ENCODE measurements around the gene TDRD5.
"Not testable (repeated sequence)": the region's sequence is repeated elsewhere in the genome, so short reads cannot be mapped to it uniquely, and the experiment has no call there.

TDRD5 gene

DNA sequence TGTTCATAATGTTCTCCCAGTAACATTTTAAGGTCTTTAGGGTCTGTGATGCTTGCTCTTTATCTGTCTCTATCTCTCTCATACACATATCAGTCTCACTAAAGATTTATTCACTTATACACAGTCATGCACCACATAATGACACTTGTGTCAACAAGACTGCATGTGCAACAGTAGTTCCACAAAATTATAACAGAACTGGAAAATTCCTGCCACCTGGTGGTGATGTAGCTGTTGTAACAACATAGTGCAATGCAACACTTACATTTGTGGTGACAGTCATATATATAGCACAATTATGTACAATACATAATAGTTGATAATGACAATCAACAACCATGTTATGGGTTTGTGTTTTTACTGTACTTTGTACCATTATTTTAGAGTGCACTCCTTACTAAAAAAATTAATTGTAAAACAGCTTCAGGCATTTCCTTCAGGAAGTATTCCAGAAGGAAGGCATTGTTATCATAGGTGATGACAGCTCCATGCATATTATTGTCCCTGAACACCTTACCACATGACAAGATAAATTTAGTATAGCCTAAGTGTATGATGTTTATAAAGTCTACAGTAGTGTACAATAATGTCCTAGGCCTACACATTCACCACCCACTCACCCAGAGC is 8.1 kb downstream of the TDRD5 start:
- FAIRE-seq (peak; percentile 74), DNase-seq (ENCODE audit: low spot score) (no peak)

DNA sequence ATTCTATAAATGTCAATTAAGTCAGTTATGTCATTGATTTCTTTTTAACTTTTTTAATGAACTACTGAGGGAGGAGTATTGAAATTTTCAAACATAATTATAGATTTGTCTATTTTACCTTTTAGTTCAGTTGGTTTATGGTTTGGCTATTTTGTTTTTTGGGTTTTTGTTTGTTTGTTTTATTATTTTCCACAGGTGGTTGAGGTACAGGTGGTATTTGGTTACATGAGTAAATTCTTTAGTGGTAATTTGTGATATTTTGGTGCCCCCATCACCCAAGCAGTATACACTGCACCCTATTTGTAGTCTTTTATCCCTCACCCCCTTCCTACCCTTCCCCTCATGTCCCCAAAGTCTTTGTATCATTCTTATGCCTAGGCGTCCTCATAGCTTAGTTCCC is 9.5 kb downstream of the TDRD5 start:
- no peak for DNase-seq (ENCODE audit: low spot score)
- no peak for FAIRE-seq

DNA sequence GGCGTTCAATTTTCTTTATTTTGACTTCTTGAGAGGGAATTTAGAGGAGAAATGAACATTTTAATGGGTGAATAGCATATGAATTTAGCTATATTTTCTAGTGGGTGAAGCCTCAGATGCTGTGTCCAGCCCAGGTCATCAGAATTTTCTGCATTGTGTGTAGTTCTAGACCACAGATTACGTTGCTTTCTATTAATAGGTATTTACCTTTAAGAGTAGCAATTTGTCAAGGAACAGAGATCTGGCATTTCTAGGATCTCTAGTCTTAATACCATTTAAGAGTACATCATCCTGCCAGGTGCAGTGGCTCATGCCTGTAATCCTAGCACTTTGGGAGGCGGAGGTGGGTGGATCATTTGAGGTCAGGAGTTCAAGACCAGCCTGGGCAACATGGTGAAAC is 20.7 kb downstream of the TDRD5 start:
- no peak for FAIRE-seq
- DNase-seq (ENCODE audit: low spot score) = no peak

DNA sequence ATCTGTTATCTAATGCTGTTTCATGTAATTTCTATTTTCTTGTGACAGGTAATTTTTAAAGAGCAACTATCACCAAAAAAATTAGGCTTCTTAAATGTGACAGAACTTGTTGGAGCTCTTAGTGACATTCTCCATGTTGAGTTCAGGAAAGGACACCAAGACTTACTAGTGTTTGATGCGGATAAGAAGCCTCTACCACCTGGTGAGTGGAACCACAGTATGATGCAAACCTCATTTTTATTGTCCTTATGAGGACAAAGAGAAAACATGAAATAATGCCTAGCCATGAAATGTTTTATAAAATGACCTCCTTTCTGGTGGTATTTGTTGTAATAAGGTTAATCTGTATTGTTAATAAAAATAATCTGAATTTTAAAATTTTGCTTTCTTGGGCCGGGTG is 39.1 kb downstream of the TDRD5 start:
- no peak for DNase-seq (ENCODE audit: low spot score)
- FAIRE-seq = no peak

DNA sequence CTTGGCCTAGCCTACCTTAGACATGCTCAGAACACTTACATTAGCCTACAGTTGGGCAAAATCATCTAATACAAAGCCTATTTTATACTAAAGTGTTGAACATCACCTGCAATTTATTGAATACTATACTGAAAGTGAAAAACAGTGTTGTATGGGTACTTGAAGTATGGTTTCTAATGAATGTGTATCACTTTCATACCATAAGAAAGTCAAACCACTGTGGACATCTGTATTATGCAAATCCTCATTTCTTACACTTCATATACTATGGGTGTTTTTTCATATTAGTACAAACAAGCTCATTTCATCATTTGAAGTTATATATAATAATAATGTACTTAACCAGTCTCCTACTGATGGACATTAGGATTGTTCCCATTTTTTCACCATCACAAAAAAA is 41.2 kb downstream of the TDRD5 start:
- no peak for FAIRE-seq
- DNase-seq (ENCODE audit: low spot score) = no peak

DNA sequence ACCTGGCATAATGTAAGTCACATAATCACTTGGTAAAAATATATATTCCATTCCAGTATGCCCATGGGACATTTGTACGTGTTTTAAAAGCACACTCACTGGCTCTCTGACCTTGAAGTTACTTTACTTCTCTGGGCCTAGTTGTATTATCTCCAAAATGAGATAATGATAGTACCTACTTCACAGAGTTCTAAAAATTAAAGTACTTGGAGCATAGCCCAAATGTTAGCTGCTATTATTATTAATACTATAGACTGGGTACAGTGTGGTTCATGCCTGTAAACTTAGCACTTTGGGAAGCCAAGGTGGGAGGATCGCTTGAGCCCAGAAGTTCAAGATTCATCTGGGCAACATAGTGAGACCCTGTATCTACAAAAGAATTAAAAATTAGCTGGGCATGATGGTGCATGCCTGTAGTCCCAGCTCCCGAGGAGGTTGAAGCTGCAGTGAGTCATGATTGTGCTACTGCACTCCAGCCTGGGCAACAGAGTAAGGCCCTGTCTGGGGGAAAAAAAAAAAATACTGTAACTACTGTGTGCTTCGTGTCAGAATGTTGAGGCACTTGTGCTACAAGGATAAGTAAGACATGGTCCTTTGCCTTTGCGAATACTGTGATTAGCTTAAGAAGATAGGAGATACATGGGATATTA is 45.7 kb downstream of the TDRD5 start:
- DNase-seq (ENCODE audit: low spot score) (no peak), FAIRE-seq (no peak)

DNA sequence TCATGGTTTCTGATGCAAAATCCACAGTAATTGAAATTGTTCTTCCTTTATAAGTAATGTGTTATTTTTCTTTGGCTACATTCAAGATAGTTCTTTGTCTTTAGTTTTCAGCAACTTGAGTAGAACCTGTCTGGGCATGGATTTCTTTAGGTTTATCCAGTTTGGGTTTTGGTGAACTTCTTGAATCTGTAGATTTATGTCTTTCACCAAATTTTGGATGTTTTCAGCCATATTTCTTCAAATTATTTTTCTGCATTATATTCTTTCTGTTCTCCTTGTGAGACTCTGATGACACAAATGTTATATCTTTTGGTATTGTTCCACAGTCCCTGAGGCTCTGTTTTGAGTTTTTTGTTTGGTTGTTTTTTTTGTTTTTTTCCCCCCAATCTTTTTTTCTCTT is 69.4 kb downstream of the TDRD5 start:
- DNase-seq (ENCODE audit: low spot score) (no peak), FAIRE-seq (no peak)

DNA sequence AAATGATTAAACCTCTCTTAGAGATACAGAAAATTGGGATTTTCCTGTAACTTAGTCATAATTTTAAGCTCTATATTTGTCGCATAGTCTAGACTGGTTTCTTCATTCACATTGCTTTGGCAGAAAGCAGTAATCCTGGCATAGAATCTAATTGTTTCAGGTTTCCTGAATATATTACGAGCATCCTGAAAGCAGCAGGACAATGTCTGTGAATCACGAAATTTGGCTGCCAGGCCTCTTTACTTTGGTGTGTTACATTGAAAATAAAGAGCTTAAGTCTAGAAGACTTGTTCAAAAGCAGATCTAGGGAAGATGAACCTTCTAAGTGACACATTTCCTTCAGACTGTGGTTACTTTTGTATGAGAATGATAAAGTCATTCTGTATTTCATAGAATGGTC is 72.2 kb downstream of the TDRD5 start:
- FAIRE-seq = no peak
- DNase-seq (ENCODE audit: low spot score) = no peak

DNA sequence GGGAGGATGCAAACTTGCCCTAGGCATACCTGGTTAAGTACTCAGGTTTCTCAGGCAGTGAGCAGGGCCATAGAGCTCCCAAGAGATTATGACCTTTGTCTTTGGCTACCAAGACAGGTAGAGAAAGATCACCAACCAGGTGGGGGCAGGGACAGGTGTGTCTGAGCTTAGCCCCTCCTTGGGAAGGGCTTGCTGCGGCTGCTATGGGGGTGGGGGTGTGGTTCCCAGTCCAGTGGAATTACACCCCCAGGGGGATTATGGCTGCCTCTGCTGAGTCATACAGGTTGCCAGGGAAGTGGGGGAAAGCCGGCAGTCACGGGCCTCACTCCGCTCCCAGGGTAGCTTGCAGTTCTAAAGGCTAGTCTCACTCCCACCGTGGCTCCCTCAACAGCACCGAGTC is 86.2 kb downstream of the TDRD5 start:
- DNase-seq (ENCODE audit: low spot score) (no peak), FAIRE-seq (no peak)

DNA sequence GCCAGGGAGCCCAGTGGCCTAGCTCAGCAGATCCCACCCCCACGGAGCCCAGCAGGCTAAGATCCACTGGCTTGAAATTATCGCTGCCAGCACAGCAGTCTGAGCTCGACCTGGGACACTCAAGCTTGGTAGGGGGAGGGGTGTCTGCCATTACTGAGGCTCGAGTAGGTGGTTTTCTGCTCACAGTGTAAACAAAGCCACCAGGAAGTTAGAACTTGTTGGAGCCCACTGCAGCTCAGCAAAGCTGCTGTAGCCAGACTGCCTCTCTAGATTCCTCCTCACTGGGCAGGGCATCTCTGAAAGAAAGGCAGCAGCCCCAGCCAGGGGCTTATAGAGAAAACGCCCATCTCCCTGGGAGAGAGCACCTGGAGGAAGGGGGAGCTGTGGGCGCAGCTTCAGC is 102.9 kb downstream of the TDRD5 start:
- FAIRE-seq; DNase-seq (ENCODE audit: low spot score): not testable (repeated sequence)

DNA sequence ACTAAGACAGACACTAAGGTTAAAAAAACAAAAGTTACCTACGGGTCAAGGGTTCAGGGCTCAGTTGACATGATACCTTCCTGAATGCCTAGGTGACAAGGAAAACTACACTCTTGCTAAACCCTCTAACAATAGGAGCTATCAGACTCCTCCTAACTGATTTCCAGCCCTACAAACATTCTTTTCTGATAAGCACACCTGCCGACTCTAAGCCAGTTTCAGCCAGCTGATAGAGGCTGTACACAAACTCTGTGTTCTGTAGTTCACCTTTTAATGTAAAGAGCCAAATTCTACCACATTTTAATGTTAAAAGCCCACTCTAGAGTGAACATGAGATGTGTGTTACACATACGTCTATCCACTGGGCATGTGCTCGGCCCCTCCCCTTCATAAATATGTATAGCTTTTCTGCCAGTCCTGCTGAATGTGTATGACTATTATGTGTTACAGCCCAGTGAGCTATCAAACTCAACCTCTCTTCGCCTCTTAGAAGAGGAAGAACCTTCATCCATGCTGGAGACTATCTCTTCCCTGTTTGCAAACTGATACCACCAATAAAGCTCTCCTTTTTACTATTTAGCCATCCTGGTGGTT is 111.4 kb downstream of the TDRD5 start:
- no peak for FAIRE-seq
- no peak for DNase-seq (ENCODE audit: low spot score)

DNA sequence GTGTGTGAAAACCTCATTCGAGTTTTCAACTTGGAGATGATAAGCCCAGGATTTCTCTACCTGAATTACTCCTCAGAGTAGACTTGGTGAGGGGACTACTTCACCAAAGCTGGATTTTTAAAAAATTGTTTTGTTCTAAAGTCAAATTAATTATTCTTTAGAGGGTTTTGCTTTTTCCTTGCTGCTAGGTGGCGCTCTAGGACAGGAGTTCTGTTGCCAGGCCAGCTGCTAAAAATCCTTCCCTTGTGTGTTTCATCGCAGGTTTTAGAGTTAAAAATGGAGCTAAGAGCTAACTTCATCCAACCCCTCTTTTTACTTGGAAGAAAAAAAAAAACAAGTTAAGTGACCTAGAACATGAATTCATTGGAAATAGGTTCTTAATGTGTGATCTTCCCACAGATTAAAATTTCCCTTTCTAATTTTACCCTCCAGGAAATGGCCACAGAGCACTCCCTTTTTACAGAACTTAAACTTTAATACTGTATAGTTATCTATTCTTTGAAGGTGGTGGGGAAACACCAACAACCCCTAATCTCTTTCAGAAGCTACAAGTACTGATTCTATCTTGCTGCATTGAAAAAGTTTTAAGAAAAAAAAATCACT is 114.8 kb downstream of the TDRD5 start:
- FAIRE-seq = no peak

DNA sequence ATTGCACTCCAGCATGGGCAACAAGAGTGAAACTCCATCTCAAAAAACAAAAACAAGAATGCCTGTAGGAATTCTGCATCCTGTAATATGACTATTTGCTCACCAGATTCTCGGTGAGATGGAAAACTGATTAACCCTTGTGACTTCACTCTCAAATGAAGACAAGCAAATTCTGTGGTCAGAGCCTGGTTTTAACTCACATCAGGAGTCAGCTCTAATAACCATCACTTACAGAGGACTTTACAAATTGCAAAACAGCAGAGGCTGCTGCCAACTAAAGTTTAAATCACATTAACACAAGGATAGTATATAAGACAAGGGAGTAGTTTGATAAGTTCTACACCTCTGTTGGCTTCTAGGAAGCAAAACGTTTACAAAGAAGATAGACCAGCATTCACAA is 115.8 kb downstream of the TDRD5 start:
- DNase-seq (ENCODE audit: low spot score) = no peak
- no peak for FAIRE-seq

More for the DNA sequence above, 114.8 kb downstream of the TDRD5 start:
- peak; percentile 50 for DNase-seq (ENCODE audit: low spot score)

DNA sequence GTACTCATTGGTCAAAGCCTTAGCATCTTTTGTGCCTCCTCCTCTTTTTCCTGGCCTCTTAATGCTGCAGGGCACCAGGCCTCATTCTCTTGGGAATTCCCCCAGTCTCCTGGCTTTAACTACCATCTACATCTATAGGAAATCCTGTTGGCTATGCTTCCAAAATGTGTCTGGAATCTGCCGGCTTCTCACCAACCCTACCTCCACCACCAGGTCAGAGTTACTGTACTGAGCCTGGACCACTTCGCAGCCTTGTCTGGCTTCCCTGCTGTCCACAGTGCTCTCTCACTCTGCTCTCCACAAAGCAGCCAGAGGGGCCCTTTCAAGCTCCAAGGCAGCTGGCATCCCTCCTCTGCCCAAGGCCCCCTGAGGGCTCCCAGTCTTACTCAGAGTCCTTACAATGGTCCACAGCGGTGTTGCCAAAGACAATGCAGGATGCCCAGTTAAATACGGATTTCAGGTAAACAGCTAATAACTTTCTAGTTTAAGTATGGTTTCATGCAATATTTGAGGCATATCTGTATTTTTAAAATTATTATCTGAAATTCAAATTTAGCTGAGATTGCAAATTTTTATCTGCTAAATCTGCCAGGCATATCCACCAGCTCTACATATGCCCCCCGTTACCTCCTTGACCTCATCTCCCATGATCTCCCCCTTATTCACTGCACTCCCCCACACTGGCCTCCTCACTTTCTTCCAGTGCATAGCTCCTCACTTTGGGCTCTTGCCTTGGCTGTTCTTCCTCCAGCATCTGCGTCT is 117.0 kb downstream of the TDRD5 start:
- DNase-seq (ENCODE audit: low spot score) = no peak
- no peak for FAIRE-seq

DNA sequence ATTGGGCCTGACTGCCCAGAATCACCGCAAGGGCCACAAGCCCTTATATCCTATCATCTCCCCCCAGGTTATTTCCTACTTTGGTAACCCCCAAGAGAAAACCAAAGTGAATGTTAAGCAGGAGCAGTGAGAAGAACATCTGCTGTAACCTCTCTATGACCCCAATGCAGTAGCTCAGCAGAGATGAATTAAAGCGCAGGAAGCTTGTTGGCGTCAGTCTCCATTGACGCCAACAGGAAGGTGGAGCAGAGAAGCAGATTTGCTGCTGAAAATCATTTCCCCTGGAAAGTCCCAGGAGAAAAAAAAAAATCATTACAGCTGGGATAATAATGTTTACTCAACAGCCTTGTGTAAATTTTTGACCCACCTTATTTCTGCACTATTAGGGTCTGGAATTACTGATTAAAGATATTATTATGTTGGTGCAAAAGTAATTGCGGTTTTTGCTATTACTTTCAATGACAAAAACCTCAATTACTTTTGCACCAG is 118.3 kb downstream of the TDRD5 start:
- FAIRE-seq = no peak
- no peak for DNase-seq (ENCODE audit: low spot score)

DNA sequence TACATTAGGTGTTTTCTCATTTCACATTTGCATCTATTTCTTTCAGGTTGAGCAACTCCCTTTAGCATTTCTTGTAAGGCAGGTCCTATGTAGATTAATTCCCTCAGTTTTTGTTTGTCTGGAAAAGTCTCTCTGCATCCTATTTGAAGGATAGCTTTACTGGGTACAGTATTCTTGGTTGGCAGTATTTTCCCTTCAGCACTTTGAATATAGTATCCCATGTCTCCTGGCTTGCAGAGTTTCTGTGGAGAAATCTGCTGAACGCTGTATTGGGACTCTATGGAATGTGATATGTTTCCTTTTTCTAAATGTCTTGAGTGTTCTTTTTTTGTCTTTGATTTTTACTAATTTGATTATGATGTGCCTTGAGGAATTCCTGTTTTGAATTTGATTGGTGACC is 122.5 kb downstream of the TDRD5 start:
- no peak for FAIRE-seq
- no peak for DNase-seq (ENCODE audit: low spot score)

DNA sequence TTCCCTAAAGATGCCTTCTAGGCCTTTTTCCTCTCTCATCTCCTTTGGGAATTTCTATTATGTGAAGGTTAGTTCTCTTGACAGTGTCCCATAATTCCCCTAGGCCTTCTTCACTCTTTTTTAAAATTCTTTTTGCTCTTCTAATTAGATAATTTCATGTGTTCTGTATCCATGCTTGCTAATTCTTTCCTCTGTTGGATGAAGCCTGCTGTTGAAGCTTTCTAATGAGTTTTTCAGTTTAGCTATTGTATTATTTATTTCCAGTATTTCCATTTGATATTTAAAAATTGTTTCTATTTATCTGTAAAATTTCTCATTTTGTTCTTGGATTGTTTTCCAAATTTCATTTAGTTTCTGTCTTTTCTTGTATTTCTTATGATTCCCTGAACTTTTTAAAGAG is 123.0 kb downstream of the TDRD5 start:
- DNase-seq (ENCODE audit: low spot score) = no peak
- no peak for FAIRE-seq

DNA sequence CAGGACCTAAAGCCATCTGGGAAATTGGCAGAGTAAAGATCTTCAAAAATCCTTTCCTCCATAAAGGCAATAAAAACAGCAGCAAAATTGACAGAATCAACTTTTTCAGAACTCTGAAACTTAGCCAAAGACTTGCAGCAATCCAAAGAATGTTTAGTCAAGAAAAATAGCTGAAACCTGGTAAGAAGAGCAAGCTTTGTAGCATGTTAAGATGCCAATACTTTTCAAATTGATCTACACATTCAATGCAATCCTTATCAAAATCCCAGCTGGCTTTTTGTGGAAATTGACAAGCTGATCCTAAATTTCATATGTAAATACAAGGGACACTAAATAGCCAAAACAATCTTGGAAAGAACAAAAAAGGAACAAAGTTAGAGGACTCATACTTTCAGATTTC is 127.6 kb downstream of the TDRD5 start:
- FAIRE-seq = no peak
- DNase-seq (ENCODE audit: low spot score) = no peak

DNA sequence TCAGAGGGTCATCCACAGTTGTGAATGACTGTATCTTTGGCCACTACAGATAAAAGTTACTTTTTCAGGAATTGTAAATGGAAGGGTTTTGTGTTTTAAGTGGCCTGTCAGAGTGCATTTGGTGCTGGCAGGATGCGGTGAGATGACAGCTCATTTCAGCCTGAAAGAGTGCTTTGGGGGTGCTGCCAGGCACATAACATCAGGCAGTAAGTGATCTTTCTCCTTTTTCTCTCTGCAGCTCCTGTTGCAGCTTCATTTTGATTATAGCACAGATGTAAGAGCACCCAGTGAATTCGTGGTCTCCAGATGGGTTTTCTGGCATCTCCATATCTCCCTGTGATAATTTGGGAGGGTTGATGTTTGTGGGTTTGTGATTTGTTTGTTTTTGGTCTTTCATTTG is 136.6 kb downstream of the TDRD5 start:
- DNase-seq (ENCODE audit: low spot score) = no peak
- no peak for FAIRE-seq

DNA sequence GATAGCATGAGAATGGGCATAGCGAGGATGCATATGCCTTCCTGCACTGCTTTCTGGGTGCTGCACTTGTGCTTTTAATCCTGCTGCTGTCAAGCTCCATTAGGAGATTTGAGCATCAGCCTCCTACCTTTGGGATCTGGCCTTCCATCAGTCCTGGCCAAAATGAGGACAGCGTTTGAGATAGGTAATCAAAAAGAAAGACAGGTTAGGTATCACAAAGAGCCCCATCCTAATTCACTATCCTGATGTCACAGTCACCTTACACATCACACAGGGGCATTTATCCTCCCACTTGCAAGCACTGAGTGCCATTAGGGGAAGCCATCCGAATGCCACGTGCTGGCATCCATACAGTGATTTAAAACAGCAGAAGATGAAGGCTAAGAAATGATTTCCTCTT is 138.2 kb downstream of the TDRD5 start:
- FAIRE-seq (no peak), DNase-seq (ENCODE audit: low spot score) (no peak)

DNA sequence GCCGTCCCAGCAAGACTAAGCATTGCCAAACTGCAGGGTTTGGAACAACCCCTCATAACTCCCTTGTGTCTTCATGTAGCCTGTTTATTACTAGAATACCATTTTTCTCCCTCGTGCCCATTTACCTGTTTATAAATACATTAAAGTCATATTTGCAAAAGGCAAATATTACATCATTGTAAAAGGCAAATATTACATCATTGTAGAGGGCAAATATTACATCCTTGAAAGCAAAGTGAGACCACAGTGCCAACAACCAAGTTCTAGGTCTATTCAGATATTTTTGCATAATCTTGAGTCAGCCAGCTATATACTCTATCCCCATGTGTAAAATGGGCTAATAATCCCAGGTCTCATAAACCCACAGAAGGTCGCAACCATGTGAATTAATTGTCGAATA is 140.0 kb downstream of the TDRD5 start:
- DNase-seq (ENCODE audit: low spot score) = no peak
- FAIRE-seq = no peak

Measured in urothelium cell line (cell line).